Effector memory CD8-positive, alpha-beta T cell (primary cell): ENCODE measurements around the gene PTPRF.

Source experiments
- ATAC-seq: fragments of 150-1000 bp; cut with Tn5 transposase; replicated peaks from 2 replicates; pipeline ENCODE4 v1.10.0; 2021; ENCODE audit warnings: mild to moderate bottlenecking, moderate library complexity
- DNase-seq, 3 experiments: peaks; one replicate each; pipeline ENCODE4 v3.0.0; 2021
- H3K27ac Mint-ChIP-seq, 2 donors: one replicate each; pipeline ENCODE4 v1.8.0; 2022; ENCODE audit warnings: mild to moderate bottlenecking in 2 of 2, mixed read lengths in 2 of 2, moderate library complexity in 2 of 2
- H3K27me3 Mint-ChIP-seq, 2 donors: one replicate each; pipeline ENCODE4 v1.8.0; 2022; ENCODE audit warnings: mixed read lengths in 2 of 2
- H3K36me3 Mint-ChIP-seq: one replicate; pipeline ENCODE4 v1.8.0; 2022; ENCODE audit warnings: mild to moderate bottlenecking, moderate library complexity, mixed read lengths; ENCODE audit not compliant: insufficient read depth
- H3K4me1 Mint-ChIP-seq, 2 donors: one replicate each; pipeline ENCODE4 v1.8.0; 2022; ENCODE audit warnings: low read depth in 2 of 2, mixed read lengths in 2 of 2
- H3K4me3 Mint-ChIP-seq, 2 donors: one replicate each; pipeline ENCODE4 v1.8.0; 2022; ENCODE audit warnings: mild to moderate bottlenecking in 2 of 2, mixed read lengths in 2 of 2, moderate library complexity in 2 of 2
- H3K9me3 Mint-ChIP-seq, 2 donors: one replicate each; pipeline ENCODE4 v1.8.0; 2022; ENCODE audit warnings: mixed read lengths in 2 of 2

The PTPRF gene

DNA sequence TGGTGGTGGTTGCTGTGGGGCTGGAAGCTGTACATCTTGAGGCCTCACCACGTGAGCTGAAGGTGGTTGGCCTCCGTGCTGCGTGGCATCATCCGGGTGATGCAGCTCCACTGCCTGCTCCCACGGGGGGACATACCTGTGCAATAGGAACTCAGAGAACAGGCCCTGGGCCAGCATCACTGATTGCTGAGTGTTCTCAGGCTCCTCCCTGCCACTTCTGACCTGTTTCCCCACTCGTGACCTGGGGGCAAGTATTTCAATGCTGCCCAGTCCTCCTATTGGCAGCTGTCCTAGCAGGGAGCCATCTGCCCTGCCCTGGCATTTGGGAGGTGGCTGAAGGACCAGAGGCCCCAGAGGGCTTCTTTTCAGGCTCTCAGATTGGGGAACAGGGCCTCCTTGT, 26.1 kb downstream of the PTPRF start:
- Mint-ChIP-seq H3K9me3 (no peaks in the 10 kb centered on the region), H3K27me3 (peaks cover 0 to 15% of the 10 kb centered on the region in 2 donors), H3K27ac (no peak overlapping the region), H3K4me3 (no peak overlapping the region), H3K36me3 (peaks cover 4% of the 10 kb centered on the region), H3K4me1 (no peaks in the 10 kb centered on the region)
- no peak for ATAC-seq
- DNase-seq = no peak

DNA sequence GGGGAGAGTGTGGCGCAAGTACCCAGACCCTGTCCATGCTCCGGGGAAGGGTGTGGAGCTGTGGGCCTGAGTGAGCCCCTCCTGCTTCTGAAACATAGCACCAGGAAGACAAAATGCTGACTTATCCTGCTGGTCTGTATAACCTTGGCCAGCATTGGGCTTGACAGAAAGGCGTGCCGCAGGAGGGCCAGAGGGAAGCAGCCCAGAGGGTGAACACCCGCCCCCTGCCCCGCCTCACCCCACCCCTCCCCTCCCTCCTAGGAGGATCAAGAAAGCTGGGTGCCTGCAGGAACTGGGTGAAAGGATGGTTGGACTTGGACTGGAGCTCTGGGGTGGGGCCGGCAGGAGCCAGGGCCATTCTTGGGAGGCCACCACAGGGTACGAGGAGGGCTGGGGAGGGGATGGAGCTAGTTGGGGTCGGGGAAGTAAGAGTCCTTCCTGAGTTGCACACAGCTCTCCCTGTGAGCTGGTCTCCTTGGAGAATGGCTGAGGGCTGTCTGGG, 27.1 kb downstream of the PTPRF start:
- no peak for DNase-seq
- Mint-ChIP-seq H3K4me3 (no peak overlapping the region), H3K27me3 (peaks cover 0 to 11% of the 10 kb centered on the region in 2 donors), H3K27ac (no peak overlapping the region), H3K36me3 (peaks cover 4% of the 10 kb centered on the region), H3K4me1 (no peaks in the 10 kb centered on the region), H3K9me3 (no peaks in the 10 kb centered on the region)
- no peak for ATAC-seq

DNA sequence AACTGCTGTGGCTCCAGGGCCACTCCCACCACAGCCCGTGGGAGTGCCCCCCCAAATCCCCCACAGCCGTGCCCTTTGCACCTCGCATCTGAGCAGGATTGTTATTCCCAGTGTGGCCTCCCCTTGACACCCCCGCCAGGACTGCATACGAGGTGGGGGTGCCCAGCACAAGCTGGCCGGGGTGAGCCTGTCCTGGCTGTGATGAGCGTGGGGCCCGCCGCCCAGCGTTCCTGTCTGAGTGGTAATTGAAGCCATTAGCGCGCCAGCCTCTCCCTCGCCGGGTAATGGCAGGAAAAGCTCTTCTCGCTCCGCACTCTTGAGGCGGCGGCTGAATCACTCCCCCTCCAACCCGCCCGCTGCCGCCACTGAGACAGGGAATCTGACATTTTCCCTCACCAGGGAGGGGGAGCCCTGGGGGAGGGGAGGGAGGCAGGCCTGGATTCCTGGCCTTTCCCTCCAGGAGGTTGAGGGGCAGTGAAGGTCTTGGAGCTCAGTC, 27.7 kb downstream of the PTPRF start:
- Mint-ChIP-seq H3K4me1 (no peaks in the 10 kb centered on the region), H3K9me3 (no peaks in the 10 kb centered on the region), H3K27me3 (peaks cover 3 to 17% of the 10 kb centered on the region in 2 donors), H3K36me3 (peaks cover 4% of the 10 kb centered on the region), H3K27ac (no peak overlapping the region), H3K4me3 (no peak overlapping the region)
- no peak for DNase-seq
- ATAC-seq = no peak

DNA sequence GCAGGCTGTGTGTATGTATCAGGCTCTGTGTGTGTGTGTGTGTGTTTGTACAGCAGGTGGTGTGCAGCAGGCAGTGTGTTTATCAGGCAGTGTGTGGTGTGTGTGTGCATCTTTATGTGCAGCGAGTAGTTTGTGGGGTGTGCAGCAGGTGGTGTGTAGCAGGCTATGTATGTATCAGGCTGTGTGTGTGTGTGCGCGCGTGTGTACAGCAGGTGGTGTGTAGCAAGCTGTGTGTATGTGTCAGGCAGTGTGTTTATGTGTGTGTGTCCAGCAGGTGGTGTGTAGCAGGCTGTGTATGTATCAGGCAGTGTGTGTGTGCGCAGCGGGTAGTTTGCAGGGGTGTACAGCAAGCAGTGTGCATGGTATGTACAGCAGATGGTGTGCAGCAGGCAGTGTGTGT, 29.0 kb downstream of the PTPRF start:
- Mint-ChIP-seq H3K36me3 (peaks cover 3% of the 10 kb centered on the region), H3K9me3 (no peaks in the 10 kb centered on the region), H3K4me1 (no peaks in the 10 kb centered on the region), H3K27ac (no peak overlapping the region), H3K27me3 (peaks cover 14 to 22% of the 10 kb centered on the region in 2 donors), H3K4me3 (no peak overlapping the region)
- no peak for DNase-seq
- no peak for ATAC-seq

DNA sequence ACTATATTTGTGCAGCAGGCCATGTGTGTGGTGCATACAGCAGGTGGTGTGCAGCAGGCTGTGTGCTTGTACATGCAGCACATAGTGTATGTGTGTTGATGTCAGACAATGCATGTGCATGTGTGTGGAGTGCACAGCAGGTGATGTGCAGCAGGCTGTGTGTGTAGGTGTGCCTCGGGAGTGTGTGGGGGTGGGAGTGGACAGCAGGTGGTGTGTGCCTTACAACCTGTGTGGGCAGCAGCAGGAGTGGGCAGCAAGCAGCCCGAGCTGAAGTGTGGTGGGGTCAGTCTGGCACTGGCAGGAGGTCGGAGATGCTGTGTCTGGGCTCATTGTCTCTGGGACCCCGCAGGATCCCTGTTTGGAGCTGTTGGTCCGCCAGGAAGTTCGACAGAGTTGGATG, 29.6 kb downstream of the PTPRF start:
- H3K27me3 Mint-ChIP-seq = peaks cover 18 to 28% of the 10 kb centered on the region in 2 donors
- no peak for ATAC-seq

DNA sequence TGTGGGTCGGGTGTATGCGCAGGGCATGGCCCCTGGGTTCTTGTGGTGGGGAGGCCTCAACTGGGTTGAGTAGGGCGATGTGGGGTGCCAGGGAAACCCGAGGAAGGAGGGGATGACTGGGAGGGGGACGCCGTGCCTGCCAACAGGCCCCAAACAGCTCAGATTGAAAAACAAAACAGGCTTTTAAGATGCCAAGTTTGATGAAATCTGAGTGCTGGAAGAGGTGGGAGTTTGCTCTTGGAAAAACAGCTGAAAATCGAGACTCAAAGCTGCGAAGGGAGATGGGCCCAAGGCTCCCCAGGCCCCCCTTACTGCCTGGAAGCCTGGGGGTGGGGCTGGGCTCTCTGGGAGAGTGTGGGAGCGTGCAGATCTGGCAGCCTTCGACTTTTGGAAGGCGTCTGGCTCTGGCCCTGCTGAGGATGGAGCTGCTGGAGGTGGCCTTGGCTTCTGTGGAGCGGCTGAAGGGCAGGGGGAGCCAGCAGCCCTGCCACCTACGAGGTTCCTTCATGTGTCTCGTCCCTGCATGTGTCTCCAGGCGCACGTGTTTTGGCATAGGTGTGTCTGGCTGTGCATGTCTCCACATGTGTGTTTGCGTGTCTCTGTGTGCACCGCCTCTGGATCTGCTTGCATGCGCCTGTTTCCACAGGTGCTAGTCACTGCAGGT, 33.3 kb downstream of the PTPRF start:
- Mint-ChIP-seq H3K4me3 (no peak overlapping the region), H3K9me3 (no peaks in the 10 kb centered on the region), H3K36me3 (no peaks in the 10 kb centered on the region), H3K4me1 (no peaks in the 10 kb centered on the region), H3K27me3 (peaks cover 20 to 48% of the 10 kb centered on the region in 2 donors), H3K27ac (no peak overlapping the region)
- DNase-seq = no peak
- ATAC-seq = no peak

More for the DNA sequence above, 29.6 kb downstream of the PTPRF start:
- Mint-ChIP-seq H3K27ac (no peak overlapping the region), H3K4me1 (no peaks in the 10 kb centered on the region), H3K4me3 (no peak overlapping the region), H3K9me3 (no peaks in the 10 kb centered on the region), H3K36me3 (no peaks in the 10 kb centered on the region)
- no peak for DNase-seq

DNA sequence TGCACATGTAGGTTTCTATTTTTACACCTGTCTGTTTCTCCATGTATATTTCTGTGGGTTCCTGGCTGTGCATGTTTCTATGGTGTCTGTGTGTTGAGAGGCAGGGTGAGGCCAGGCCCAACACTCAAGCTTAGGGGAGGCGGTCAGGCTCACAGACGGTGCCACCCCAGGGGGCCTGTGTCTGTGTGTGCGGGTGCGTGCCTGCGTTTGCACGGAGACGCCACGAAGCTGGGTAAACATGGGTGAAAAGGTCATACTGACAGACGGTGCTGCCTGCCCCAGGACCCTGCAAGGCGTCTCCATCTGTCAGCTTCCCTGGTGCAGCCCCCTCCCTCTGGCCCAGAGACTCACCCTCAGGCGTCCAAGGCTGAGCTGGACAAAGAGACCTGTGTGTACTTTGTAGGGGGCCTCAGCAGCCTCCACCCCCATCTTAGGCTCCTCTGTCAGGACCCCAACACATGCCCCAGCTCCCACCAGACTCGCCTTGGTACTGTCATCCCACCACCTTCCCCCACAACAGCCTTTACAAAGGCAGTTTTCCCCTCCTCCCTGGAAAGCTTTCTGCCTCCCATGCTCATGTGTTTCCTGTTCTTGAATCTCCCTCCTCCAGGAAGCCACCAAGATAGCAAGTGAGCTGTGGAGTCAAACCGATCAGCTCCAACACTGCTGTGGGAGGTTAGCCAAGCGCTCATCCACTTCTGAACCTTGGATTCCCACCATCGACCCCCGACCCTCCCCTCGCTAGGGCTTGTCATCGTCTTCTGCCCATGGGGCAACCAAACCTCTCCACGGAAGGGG, 34.1 kb downstream of the PTPRF start:
- peaks cover 20 to 48% of the 10 kb centered on the region in 2 donors for H3K27me3 Mint-ChIP-seq
- no peaks in the 10 kb centered on the region for H3K4me1 Mint-ChIP-seq
- no peaks in the 10 kb centered on the region for H3K36me3 Mint-ChIP-seq
- no peaks in the 10 kb centered on the region for H3K9me3 Mint-ChIP-seq
- H3K4me3 Mint-ChIP-seq = peak overlapping the region; percentile 62 to 68
- DNase-seq (no peak), ATAC-seq (no peak)
- no peak overlapping the region for H3K27ac Mint-ChIP-seq

DNA sequence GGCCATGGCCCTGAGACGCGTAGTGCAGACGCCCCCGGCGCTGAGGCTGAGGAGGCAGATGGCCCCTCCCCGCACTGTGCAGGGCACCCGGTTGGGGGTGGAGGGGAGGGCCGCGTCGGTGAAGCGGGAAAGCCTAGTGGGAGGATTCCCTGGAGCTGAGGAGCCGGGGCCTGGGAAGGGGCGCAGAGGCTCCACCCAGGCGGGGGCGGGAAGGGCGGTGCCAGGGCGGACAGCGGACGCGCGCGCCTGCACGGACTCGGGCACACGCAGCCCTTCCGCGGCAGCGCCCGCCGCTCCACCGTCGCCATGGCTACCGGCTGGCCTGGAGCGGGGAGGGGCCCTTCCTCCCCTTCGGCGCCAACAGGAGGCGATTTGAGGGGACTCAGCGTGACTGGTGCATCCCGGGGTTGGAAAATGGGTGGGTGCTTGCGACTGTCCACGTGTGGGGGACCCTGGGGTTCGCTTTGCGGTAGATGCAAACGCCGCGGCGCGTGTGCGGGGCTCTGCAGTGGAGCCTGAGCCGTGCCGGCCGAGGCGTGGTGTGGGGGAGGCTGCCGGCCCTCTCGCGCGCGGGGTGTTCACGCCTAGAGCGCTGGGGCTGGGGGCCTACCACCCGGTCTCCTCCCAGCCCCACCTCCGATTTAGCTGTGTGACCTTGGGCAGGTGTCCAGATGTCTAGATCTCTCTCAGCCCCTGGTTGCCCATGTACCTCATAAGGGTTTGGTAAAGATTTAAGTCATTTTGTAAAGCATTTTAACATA, 35.1 kb downstream of the PTPRF start:
- ATAC-seq (peak; percentile 81), DNase-seq (peak in 1 of 3 experiments; percentile 17)
- peak overlapping the region; percentile 62 to 68 for H3K4me3 Mint-ChIP-seq
- no peaks in the 10 kb centered on the region for H3K36me3 Mint-ChIP-seq
- peak overlapping the region in 1 of 2 donors; percentile 74 for H3K27ac Mint-ChIP-seq
- no peaks in the 10 kb centered on the region for H3K9me3 Mint-ChIP-seq
- no peaks in the 10 kb centered on the region for H3K4me1 Mint-ChIP-seq
- peaks cover 20 to 48% of the 10 kb centered on the region in 2 donors for H3K27me3 Mint-ChIP-seq

DNA sequence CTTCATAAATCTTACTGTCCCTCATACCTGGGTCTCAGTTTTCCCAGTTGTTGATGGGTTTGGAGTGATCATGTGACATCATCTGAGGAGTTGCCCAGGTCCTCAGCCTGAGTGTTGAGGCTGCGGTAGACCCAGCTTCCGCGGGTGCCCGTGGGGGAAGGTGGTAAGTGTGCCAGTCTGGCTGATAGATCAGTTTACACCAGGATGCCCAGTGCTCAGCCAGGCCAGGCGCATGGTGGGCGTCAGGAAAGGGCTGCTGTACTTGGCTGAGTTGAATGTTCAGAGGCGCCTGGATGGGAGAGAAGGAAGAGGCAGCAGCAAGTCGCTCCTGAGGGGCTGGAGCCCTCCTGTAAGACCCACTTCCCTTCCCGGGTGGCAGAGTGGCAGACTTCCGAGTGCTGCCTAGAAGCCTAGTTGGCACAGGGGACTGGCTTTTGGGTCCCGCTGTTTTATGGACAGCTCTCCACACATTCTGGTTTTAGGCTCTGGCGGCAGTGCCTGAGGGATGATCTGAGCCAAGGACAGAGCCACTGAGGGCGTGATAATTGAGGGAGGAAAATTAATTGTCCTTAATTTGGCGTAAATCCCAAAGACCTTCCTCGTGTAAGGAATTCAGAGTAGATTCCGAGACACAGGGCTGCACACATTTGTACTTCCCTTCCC, 35.8 kb downstream of the PTPRF start:
- DNase-seq (no peak), ATAC-seq (no peak)
- Mint-ChIP-seq H3K9me3 (no peaks in the 10 kb centered on the region), H3K4me1 (no peaks in the 10 kb centered on the region), H3K4me3 (peak overlapping the region; percentile 62 to 68), H3K36me3 (no peaks in the 10 kb centered on the region), H3K27ac (peak overlapping the region in 1 of 2 donors; percentile 74), H3K27me3 (peaks cover 20 to 48% of the 10 kb centered on the region in 2 donors)

DNA sequence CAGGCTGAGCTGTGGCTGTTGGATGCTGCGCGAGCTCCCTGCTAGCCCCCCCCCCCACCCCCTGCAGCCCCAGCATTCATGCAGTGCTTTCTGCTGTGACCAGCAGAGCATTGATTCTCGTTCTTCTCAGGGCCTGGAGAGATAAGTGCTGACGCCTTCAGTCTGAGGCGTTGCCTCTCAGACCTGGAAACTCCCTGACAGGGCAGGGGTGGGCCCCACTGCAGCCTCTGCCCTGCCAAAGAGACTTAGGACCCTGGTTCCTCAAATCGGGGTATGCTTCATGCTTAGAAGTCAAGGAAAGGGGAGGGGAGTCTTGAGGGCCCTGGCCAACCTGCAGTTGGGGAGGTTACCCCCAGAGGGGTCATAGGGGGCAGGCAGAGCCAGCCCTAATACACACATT, 38.5 kb downstream of the PTPRF start:
- ATAC-seq = no peak
- H3K9me3 Mint-ChIP-seq = no peaks in the 10 kb centered on the region
- no peak overlapping the region for H3K4me3 Mint-ChIP-seq

DNA sequence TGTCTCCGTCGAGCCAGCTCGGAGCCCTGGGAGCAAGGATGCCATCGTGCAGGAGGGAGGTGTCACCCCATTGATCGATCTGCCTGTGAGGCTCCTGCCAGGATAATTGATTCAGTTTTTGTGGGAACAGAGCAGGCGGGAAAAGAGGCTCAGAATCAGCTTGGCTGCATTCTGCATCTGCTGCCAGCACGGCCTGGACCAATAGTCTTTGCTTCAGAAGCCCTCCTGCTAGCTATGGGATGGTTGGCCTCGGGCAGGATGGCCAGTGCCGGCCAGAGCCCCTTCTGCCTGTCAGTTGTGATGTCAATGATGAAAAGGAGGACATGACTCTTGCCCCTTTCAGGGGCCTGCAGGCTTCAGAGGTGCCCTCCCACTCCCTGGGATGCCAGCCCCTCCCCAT, 39.6 kb downstream of the PTPRF start:
- no peaks in the 10 kb centered on the region for H3K9me3 Mint-ChIP-seq
- peaks cover 2 to 20% of the 10 kb centered on the region in 2 donors for H3K27me3 Mint-ChIP-seq
- H3K4me3 Mint-ChIP-seq = no peak overlapping the region
- H3K36me3 Mint-ChIP-seq = peaks cover 3% of the 10 kb centered on the region
- ATAC-seq (no peak), DNase-seq (no peak)
- peaks cover 4 to 8% of the 10 kb centered on the region in 2 donors for H3K4me1 Mint-ChIP-seq
- H3K27ac Mint-ChIP-seq = no peak overlapping the region

More for the DNA sequence above, 38.5 kb downstream of the PTPRF start:
- no peak overlapping the region for H3K27ac Mint-ChIP-seq
- no peaks in the 10 kb centered on the region for H3K4me1 Mint-ChIP-seq
- H3K27me3 Mint-ChIP-seq = peaks cover 11 to 31% of the 10 kb centered on the region in 2 donors
- H3K36me3 Mint-ChIP-seq = peaks cover 3% of the 10 kb centered on the region
- DNase-seq = no peak

DNA sequence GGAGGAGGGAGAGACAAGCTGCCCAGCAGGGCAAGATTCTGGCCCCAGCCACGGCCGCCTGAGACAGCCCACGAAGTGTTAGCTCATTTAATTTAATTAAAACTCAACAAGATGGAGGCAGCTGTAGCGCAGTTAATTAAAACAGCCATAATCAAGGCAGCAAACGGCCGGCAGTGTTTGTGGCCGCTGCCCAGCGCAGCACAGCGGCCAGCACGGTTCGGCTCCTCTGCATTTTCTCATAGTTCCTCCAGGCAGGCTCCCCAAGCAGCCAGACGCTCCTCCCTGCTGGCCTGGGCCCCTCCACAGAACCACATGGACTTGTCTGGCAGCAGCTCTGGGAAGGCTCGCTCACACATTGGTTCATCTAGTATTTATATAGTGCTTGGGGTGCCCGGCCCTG, 40.0 kb downstream of the PTPRF start:
- Mint-ChIP-seq H3K27ac (no peak overlapping the region), H3K4me1 (peaks cover 8 to 11% of the 10 kb centered on the region in 2 donors), H3K36me3 (peaks cover 7% of the 10 kb centered on the region), H3K27me3 (peaks cover 0 to 18% of the 10 kb centered on the region in 2 donors), H3K4me3 (no peak overlapping the region), H3K9me3 (no peaks in the 10 kb centered on the region)
- ATAC-seq (no peak), DNase-seq (no peak)

DNA sequence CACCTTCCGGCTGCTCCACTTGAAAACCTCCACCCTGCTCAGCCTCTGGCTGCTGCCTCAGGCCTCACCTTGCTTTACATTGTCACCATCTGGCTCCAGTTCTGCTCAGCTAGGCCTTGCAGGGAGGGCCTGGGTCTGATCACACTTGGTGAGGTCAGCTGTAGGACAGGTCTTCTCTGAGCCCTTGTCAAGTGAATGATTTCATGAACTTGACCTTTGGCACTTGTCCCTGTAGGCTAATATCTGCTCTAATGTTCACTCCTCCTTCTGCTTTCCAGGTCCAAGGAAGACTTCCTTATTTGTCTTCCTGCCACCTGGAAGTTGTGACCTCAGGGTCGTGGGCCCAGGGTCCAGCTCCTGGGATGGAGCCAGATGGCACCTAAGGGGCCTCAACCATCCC, 41.4 kb downstream of the PTPRF start:
- Mint-ChIP-seq H3K9me3 (no peaks in the 10 kb centered on the region), H3K27ac (no peak overlapping the region), H3K4me1 (peaks cover 10 to 23% of the 10 kb centered on the region in 2 donors), H3K27me3 (peaks cover 0 to 7% of the 10 kb centered on the region in 2 donors), H3K36me3 (peaks cover 7% of the 10 kb centered on the region), H3K4me3 (no peak overlapping the region)
- DNase-seq (no peak), ATAC-seq (no peak)
